Fibroblast of villous mesenchyme (primary cell): ENCODE data around the gene RBM20. TPM values are rescaled to one million over a fixed set of nuclear protein-coding genes. Genes with fewer than 3 reads are reported as not detected.
"Not testable (repeated sequence)": the region's sequence is repeated elsewhere in the genome, so short reads cannot be mapped to it uniquely, and the experiment has no call there.

Source experiments
- DNase-seq: peaks from one replicate; pipeline ENCODE4 v3.0.0-alpha.2; 2010; ENCODE audit warnings: low read depth
- H3K4me3 ChIP-seq: 2 replicates; pipeline ENCODE4 v1.5.1; 2011; ENCODE audit warnings: low read depth, mild to moderate bottlenecking, low read length
- total RNA-seq: library from RNA; depleted of rRNA; stranded (reverse); fragments of >200 nt; gene quantifications from 2 replicates; pipeline ENCODE4 v1.2.3, GENCODE V29; 2012
- TF ChIP-seq, protein P1 (sequence below): IDR thresholded peaks from 2 replicates; pipeline ENCODE4 v1.5.1; 2012; ENCODE audit warnings: low read depth, mild to moderate bottlenecking, low read length; ENCODE audit not compliant: insufficient read depth

Gene RBM20
- total RNA-seq, 1 donor: under 0.01 TPM

DNA sequence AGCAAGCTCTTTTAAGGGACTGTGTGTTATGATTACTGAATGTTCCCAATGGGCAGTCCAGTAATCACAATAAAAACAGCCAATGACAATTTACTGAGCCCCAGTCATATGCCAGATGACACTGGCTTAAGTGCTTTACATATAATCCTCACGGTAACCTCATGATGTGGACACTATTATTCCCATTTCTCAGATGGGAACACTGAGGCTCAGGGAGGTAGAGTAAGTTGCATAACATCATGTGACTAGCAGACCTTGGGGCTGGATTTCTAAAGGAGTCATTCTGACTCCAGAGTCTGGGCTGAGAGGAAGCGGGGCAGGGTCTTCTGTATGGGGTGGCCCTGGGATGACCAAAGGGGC is 7.6 kb upstream of the RBM20 start:
- no peak for DNase-seq
- TF ChIP-seq, protein P1, sequence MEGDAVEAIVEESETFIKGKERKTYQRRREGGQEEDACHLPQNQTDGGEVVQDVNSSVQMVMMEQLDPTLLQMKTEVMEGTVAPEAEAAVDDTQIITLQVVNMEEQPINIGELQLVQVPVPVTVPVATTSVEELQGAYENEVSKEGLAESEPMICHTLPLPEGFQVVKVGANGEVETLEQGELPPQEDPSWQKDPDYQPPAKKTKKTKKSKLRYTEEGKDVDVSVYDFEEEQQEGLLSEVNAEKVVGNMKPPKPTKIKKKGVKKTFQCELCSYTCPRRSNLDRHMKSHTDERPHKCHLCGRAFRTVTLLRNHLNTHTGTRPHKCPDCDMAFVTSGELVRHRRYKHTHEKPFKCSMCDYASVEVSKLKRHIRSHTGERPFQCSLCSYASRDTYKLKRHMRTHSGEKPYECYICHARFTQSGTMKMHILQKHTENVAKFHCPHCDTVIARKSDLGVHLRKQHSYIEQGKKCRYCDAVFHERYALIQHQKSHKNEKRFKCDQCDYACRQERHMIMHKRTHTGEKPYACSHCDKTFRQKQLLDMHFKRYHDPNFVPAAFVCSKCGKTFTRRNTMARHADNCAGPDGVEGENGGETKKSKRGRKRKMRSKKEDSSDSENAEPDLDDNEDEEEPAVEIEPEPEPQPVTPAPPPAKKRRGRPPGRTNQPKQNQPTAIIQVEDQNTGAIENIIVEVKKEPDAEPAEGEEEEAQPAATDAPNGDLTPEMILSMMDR: no peak
- H3K4me3 ChIP-seq: no peak overlapping the region

DNA sequence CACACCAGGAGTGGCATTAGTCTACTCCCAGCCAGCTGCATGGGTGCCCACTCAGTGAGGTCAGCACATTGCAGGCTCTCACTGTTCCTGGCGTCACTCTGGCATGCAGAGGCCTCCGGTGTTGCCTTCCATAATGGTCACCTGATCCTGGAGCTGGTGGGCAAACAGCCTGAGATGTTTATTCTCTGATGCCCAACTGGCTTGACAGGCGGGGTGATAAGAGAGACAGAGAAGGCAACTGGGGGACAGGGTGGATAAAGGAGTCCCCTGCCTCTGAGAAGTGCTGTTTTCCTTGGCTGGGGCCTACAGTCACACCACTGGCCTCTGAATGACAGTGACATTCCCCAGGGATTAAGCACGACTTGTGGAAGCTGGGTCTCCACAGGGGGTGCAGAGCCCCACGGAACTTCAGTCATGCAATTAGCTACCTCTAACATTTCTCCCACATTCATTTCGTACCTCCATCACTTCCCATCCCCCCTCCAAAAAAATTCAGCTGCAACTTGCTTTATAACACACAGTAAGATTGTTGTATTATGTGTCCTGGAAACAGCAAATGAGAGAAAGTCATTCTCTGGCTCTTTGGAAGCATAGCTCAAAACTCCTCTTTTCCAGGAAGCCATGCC is 7.1 kb upstream of the RBM20 start:
- TF ChIP-seq, protein P1: no peak
- H3K4me3 ChIP-seq: no peak overlapping the region
- DNase-seq: no peak

DNA sequence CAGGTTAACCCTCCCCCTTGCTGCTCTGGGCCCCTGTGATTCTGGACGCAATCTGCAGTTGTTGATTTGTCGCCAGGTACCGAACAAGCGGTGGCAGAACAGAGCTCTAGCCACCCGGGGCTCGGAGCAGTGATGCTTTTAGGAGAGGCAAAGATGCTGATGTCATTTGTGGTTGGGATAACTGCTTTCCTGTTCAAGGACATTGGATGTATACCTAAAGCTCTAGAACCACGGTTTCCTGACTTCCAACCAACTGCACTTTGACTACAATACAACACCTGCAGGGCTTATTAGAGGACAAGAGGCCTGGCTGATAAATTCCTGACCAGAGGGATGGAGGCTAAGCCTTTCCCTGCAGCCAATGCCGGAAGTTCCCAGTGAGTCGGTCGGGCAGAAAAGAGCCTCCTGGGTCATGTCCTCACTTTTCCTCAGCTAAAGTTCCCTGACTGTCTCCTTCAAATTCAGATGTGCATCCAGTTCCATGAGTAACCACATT is 6.5 kb upstream of the RBM20 start:
- TF ChIP-seq, protein P1: no peak
- no peak for DNase-seq
- H3K4me3 ChIP-seq: no peak overlapping the region

- DNase-seq: no peak
- TF ChIP-seq, protein P1: no peak
- H3K4me3 ChIP-seq: no peak overlapping the region
Measured at GRCh38 chr10:110638319-110638718, 5.8 kb upstream of the RBM20 start.

GRCh38 chr10:110639046-110639445 is 5.1 kb upstream of the RBM20 start:
- H3K4me3 ChIP-seq, DNase-seq: not testable (repeated sequence)

GRCh38 chr10:110639858-110640257 is 4.3 kb upstream of the RBM20 start:
- not testable (repeated sequence) for H3K4me3 ChIP-seq, DNase-seq

DNA sequence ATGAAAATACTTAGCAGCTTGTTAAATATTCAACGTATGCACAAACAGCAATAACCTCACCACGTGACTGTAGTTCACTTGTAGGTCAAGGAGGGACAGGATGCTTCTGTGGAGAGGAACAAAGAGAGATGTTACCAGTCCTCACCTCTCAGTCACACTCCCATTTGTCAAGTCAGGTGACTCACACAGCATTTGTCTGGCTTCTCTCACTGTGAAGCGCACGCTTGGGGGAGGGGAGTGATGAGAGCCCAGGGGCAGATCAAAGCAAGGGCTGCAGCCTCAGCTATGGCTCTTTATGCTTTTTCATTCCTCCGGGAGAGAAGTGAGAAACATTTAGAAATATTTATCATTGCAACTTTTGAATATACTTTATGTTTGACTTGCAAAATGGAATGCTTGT is 2.9 kb upstream of the RBM20 start:
- H3K4me3 ChIP-seq: no peak overlapping the region
- DNase-seq: no peak
- TF ChIP-seq, protein P1: no peak
